GM21737 (cell line): Measurements from ENCODE around the gene PYY.
"Not testable (repeated sequence)": the region's sequence is repeated elsewhere in the genome, so short reads cannot be mapped to it uniquely, and the experiment has no call there.

Experiments
- ATAC-seq: cut with Tn5 transposase; IDR thresholded peaks from one replicate; pipeline ENCODE4 v1.9.1; 2021; ENCODE audit warnings: mild to moderate bottlenecking, moderate library complexity; ENCODE audit not compliant: unreplicated experiment

The PYY gene

GRCh38 chr17:43979011-43979410, 25.3 kb upstream of the PYY start:
- no peak for ATAC-seq

- ATAC-seq: no peak
Measured at GRCh38 chr17:43978078-43978477, 24.3 kb upstream of the PYY start.

- no peak for ATAC-seq
Measured at GRCh38 chr17:43976963-43977837, 23.5 kb upstream of the PYY start.

- no peak for ATAC-seq
Measured at GRCh38 chr17:43975898-43976297, 22.2 kb upstream of the PYY start.

GRCh38 chr17:43974382-43975266, 20.9 kb upstream of the PYY start:
- no peak for ATAC-seq

- not testable (repeated sequence) for ATAC-seq
Measured at GRCh38 chr17:43972444-43973212, 18.9 kb upstream of the PYY start.

- not testable (repeated sequence) for ATAC-seq
Measured at GRCh38 chr17:43971436-43971835, 17.7 kb upstream of the PYY start.

GRCh38 chr17:43970366-43970765, 16.6 kb upstream of the PYY start:
- no peak for ATAC-seq

GRCh38 chr17:43967251-43967875, 13.6 kb upstream of the PYY start:
- no peak for ATAC-seq

- no peak for ATAC-seq
Measured at GRCh38 chr17:43966276-43966675, 12.5 kb upstream of the PYY start.

- no peak for ATAC-seq
Measured at GRCh38 chr17:43962479-43962878, 8.7 kb upstream of the PYY start.

- no peak for ATAC-seq
Measured at GRCh38 chr17:43961954-43962353, 8.2 kb upstream of the PYY start.

GRCh38 chr17:43961292-43961691, 7.6 kb upstream of the PYY start:
- not testable (repeated sequence) for ATAC-seq

GRCh38 chr17:43958748-43959352, 5.1 kb upstream of the PYY start:
- ATAC-seq: no peak

- no peak for ATAC-seq
Measured at GRCh38 chr17:43956222-43956621, 2.5 kb upstream of the PYY start.

- ATAC-seq: no peak
Measured at GRCh38 chr17:43952724-43953666, 745 bp downstream of the PYY start.

GRCh38 chr17:43952351-43952723, 1.4 kb downstream of the PYY start:
- no peak for ATAC-seq

GRCh38 chr17:43951750-43952149, 2.0 kb downstream of the PYY start:
- no peak for ATAC-seq

GRCh38 chr17:43950554-43950953, 3.2 kb downstream of the PYY start:
- ATAC-seq: no peak
